Caco-2 (cell line): ENCODE measurements around the gene TPK1. TPM values are rescaled to one million over a fixed set of nuclear protein-coding genes. Genes with fewer than 3 reads are reported as not detected.

ENCODE experiments used
- BruUV-seq: library from RNA; stranded (reverse); fragments of 400-500 nt; replicated peaks from 2 replicates; lab custom pipeline; 2021; lab: Mats Ljungman, UMichigan
- CTCF ChIA-PET: fragments of 300-600 bp; sonication (Branson Sonifier 250); formaldehyde crosslinking; loops from one replicate; lab custom pipeline; 2022; ENCODE audit warnings: antibody characterized with exemption; lab: Charles Lee
- POLR2A ChIA-PET: fragments of 300-600 bp; sonication (Branson Sonifier 250); formaldehyde crosslinking; loops from one replicate; lab custom pipeline; 2022; ENCODE audit warnings: antibody characterized with exemption; lab: Charles Lee
- DNase-seq, 2 experiments: peaks; one replicate each; pipeline versions ENCODE4 v3.0.0 to v3.0.0-alpha.2; 2020 to 2022
- H3K27me3 ChIP-seq: replicated peaks from 2 replicates; pipeline ENCODE4 v1.6.0; 2011; ENCODE audit warnings: low read length; ENCODE audit not compliant: control insufficient read depth, insufficient read depth
- H3K36me3 ChIP-seq: 2 replicates; pipeline ENCODE4 v1.5.1; 2011; ENCODE audit warnings: low read length; ENCODE audit not compliant: control insufficient read depth, insufficient read depth
- H3K4me1 ChIP-seq: fragments of 250-450 bp; sonication (Bioruptor Pico); 2 replicates; pipeline ENCODE4 v1.5.1; 2020; ENCODE audit warnings: mild to moderate bottlenecking
- H3K4me3 ChIP-seq: 2 replicates; pipeline ENCODE4 v1.5.1; 2011; ENCODE audit warnings: low read depth, mild to moderate bottlenecking, control low read depth, low read length
- H3K9me3 ChIP-seq: fragments of 250-450 bp; sonication (Bioruptor Pico); 2 replicates; pipeline ENCODE4 v1.5.1; 2020; ENCODE audit warnings: mild to moderate bottlenecking, moderate library complexity
- H3K27ac Mint-ChIP-seq: one replicate; pipeline ENCODE4 v1.8.0; 2022; ENCODE audit warnings: mixed read lengths; ENCODE audit not compliant: unreplicated experiment
- H3K27me3 Mint-ChIP-seq: one replicate; pipeline ENCODE4 v1.8.0; 2022; ENCODE audit warnings: mixed read lengths; ENCODE audit not compliant: insufficient read depth, unreplicated experiment
- H3K36me3 Mint-ChIP-seq: one replicate; pipeline ENCODE4 v1.8.0; 2022; ENCODE audit warnings: mild to moderate bottlenecking, mixed read lengths; ENCODE audit not compliant: insufficient read depth, unreplicated experiment
- H3K4me1 Mint-ChIP-seq: one replicate; pipeline ENCODE4 v1.8.0; 2022; ENCODE audit warnings: low read depth, mixed read lengths; ENCODE audit not compliant: unreplicated experiment
- H3K4me3 Mint-ChIP-seq: one replicate; pipeline ENCODE4 v1.8.0; 2022; ENCODE audit warnings: mild to moderate bottlenecking, moderate library complexity, mixed read lengths; ENCODE audit not compliant: unreplicated experiment
- H3K9me3 Mint-ChIP-seq: one replicate; pipeline ENCODE4 v1.8.0; 2022; ENCODE audit warnings: mixed read lengths; ENCODE audit not compliant: unreplicated experiment
- intact Hi-C: fragments of 100-400 bp; cut with micrococcal nuclease; formaldehyde crosslinking; loops from one replicate; pipeline ENCODE4 v1.10.0; 2022; ENCODE audit not compliant: unreplicated experiment
- total RNA-seq: library from RNA; stranded (reverse); gene quantifications from 2 replicates; pipeline ENCODE4 v1.2.3, GENCODE V29; 2022
- TF ChIP-seq, protein P1 (sequence below), 2 experiments: fragments of 200-600 bp in 1 of 2; IDR thresholded peaks; 1 replicate in 1 of 2; 2 replicates in 1 of 2; pipeline versions ENCODE4 v1.5.1 to v1.8.0; 2011 to 2022; ENCODE audit warnings: antibody characterized with exemption in 1 of 2, control low read depth in 1 of 2, inconsistent platforms in 1 of 2, low read depth in 1 of 2, low read length in 1 of 2, mild to moderate bottlenecking in 1 of 2, moderate library complexity in 1 of 2; ENCODE audit not compliant: insufficient read depth in 1 of 2, severe bottlenecking in 1 of 2, unreplicated experiment in 1 of 2

The TPK1 gene
- total RNA-seq, 1 experiment from 2014 or later: 86.6 TPM

DNA sequence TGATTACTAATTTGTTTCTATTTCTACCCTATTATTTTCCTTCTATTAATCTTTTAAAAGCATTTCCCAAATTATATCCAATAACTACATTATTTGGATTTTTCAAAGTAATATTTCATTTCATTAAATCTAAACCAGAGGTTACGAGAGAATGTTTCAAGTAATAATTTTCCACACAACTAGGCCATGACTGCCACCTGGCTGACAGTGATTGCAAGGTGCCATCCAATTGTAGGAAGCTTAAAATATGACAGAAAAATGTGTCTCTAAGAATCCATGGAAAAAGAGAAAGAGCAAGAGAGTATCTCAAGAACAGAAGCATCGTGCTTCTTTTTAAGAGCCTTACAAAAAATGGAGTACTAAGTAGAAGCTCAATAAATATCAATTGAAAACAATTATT is 48.7 kb downstream of the TPK1 start:
- Histone ChIP-seq H3K36me3 (no peaks in the 10 kb centered on the region), H3K9me3 (no peaks in the 10 kb centered on the region), H3K27me3 (no peaks in the 10 kb centered on the region), H3K4me1 (peaks cover 22% of the 10 kb centered on the region), H3K4me3 (no peak overlapping the region)
- Mint-ChIP-seq H3K4me1 (no peaks in the 10 kb centered on the region), H3K27me3 (no peaks in the 10 kb centered on the region), H3K4me3 (no peak overlapping the region), H3K36me3 (peaks cover 15% of the 10 kb centered on the region), H3K27ac (no peak overlapping the region), H3K9me3 (no peaks in the 10 kb centered on the region)
- TF ChIP-seq, protein P1, sequence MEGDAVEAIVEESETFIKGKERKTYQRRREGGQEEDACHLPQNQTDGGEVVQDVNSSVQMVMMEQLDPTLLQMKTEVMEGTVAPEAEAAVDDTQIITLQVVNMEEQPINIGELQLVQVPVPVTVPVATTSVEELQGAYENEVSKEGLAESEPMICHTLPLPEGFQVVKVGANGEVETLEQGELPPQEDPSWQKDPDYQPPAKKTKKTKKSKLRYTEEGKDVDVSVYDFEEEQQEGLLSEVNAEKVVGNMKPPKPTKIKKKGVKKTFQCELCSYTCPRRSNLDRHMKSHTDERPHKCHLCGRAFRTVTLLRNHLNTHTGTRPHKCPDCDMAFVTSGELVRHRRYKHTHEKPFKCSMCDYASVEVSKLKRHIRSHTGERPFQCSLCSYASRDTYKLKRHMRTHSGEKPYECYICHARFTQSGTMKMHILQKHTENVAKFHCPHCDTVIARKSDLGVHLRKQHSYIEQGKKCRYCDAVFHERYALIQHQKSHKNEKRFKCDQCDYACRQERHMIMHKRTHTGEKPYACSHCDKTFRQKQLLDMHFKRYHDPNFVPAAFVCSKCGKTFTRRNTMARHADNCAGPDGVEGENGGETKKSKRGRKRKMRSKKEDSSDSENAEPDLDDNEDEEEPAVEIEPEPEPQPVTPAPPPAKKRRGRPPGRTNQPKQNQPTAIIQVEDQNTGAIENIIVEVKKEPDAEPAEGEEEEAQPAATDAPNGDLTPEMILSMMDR (IDR thresholded peaks at IDR 0.05; ENCODE audit: insufficient read depth in 1 of 2, low read depth in 1 of 2, low read length in 1 of 2, severe bottlenecking in 1 of 2, unreplicated experiment in 1 of 2): peak in 1 of 2 experiments; percentile 62
- no TSS peak for BruUV-seq
- peak in 1 of 2 experiments; percentile 21 for DNase-seq
- ChIA-PET CTCF (interaction anchor here (1.0 kb wide), 3 partner anchors 8 to 117 kb away, joined by 4 to 5 read pairs (median 4); no protein-coding TSS in a partner anchor), POLR2A (no interaction called here)
- intact Hi-C loops: loop anchor here (1.0 to 2.0 kb wide), 4 partner anchors 40 to 274 kb away; no protein-coding TSS in a partner anchor

DNA sequence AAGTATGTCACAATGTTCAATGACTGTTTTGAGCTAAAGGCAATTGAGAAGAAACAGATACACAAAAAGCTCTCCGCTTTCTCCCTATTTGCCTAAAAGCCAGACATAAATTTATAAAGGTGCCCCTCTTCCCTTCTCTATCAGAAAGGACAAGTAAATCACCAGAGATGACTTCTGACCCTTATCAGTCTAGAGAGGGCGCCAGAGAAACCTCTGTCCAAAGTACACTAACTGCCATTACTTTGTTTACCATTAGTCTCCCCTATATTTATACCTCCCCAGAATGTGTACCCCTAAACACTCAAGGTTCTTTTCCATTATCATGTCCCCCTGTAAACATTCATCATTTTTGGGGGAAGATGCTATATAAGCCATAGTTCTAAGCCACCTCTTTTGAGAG is 49.3 kb downstream of the TPK1 start:
- no peaks in the 10 kb centered on the region for H3K36me3 ChIP-seq
- intact Hi-C loops: loop anchor here (2.0 kb wide), 2 partner anchors 40 to 116 kb away; no protein-coding TSS in a partner anchor
- TF ChIP-seq, protein P1 (IDR thresholded peaks at IDR 0.05; ENCODE audit: insufficient read depth in 1 of 2, low read depth in 1 of 2, low read length in 1 of 2, severe bottlenecking in 1 of 2, unreplicated experiment in 1 of 2): peak; percentile 6 to 10
- no peak for DNase-seq
- no peak overlapping the region for H3K4me3 ChIP-seq
- BruUV-seq: no TSS peak
- H3K4me3 Mint-ChIP-seq: no peak overlapping the region
- H3K27ac Mint-ChIP-seq: no peak overlapping the region
- H3K9me3 ChIP-seq: no peaks in the 10 kb centered on the region
- ChIA-PET POLR2A (no interaction called here), CTCF (interaction anchor here (1.0 kb wide), 2 partner anchors 9 to 48 kb away, joined by 4 to 5 read pairs; no protein-coding TSS in a partner anchor)
- no peaks in the 10 kb centered on the region for H3K27me3 ChIP-seq
- H3K4me1 Mint-ChIP-seq: peaks cover 6% of the 10 kb centered on the region
- H3K36me3 Mint-ChIP-seq: peaks cover 15% of the 10 kb centered on the region
- peaks cover 22% of the 10 kb centered on the region for H3K4me1 ChIP-seq
- H3K9me3 Mint-ChIP-seq: no peaks in the 10 kb centered on the region
- no peaks in the 10 kb centered on the region for H3K27me3 Mint-ChIP-seq

DNA sequence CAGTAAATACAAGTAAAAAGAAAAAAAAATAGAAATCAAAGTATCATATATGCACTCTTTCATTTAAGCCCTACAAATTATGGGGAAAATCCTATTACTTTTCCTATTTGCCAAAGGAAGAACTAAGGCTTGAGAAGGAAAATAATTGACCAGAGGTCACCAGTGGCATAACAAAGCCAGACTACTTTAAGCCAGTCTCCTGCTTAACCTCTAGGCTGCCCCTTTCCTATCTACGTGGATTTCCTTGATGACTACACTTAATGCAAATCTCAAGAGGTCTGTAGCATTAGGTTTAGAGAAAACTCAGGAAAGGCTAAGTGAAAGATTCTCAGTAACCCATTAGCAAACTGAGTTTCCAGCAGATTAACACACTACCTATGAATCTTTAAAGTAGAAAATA is 49.8 kb downstream of the TPK1 start:
- Histone ChIP-seq H3K36me3 (no peaks in the 10 kb centered on the region), H3K4me3 (no peak overlapping the region), H3K4me1 (peaks cover 22% of the 10 kb centered on the region), H3K27me3 (no peaks in the 10 kb centered on the region), H3K9me3 (no peaks in the 10 kb centered on the region)
- ChIA-PET CTCF (no interaction called here), POLR2A (no interaction called here)
- BruUV-seq: no TSS peak
- TF ChIP-seq, protein P1 (IDR thresholded peaks at IDR 0.05; ENCODE audit: insufficient read depth in 1 of 2, low read depth in 1 of 2, low read length in 1 of 2, severe bottlenecking in 1 of 2, unreplicated experiment in 1 of 2): no peak
- H3K9me3 Mint-ChIP-seq: no peaks in the 10 kb centered on the region
- H3K4me3 Mint-ChIP-seq: no peak overlapping the region
- H3K27me3 Mint-ChIP-seq: no peaks in the 10 kb centered on the region
- intact Hi-C loops: loop anchor here (2.0 kb wide), 2 partner anchors 41 to 115 kb away; no protein-coding TSS in a partner anchor
- no peak for DNase-seq
- H3K36me3 Mint-ChIP-seq: peaks cover 13% of the 10 kb centered on the region
- peaks cover 6% of the 10 kb centered on the region for H3K4me1 Mint-ChIP-seq
- no peak overlapping the region for H3K27ac Mint-ChIP-seq
